Measurements from ENCODE around the gene TBRG4.

DNA sequence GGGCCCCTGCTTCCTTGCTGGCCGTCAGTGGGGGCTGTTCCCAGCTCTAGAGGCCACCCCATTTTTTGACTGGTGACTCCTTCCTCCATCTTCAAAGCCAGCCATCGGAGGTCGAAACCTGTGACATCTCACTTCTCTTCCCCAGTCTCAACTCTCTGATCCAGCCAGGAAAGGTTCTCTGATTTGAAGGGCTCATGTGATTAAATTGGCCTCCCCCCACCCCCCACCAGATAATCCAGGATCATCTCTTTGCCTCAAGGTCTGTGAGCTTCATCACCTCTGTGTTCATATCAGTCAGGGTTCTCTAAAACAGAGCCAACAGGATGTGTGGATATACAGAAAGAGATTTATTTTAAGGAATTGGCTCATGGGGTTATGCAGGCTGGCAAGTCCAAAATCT is 40.5 kb upstream of the TBRG4 start:
- TF ChIP-seq CTCF (IDR thresholded peaks at IDR 0.05; ENCODE audit: extremely low read depth in 1 of 2, insufficient read depth in 1 of 2, low read depth in 1 of 2, low read length in 2 of 2) (no peak), POLR2A (IDR thresholded peaks at IDR 0.05; ENCODE audit: low read depth, low read length) (no peak)
- TF ChIP-seq, protein P1, sequence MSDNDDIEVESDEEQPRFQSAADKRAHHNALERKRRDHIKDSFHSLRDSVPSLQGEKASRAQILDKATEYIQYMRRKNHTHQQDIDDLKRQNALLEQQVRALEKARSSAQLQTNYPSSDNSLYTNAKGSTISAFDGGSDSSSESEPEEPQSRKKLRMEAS (IDR thresholded peaks at IDR 0.05; ENCODE audit: insufficient read depth, insufficient read length), result no peak
